Stimulated activated CD8-positive, alpha-beta memory T cell treated with anti-CD3 and anti-CD28 coated beads, Interleukin-7, amount 100 ng/mL, for 48 hours (primary cell): ENCODE results near the gene MRPL45.

Source experiments
- DNase-seq, 2 donors: peaks; one replicate each; pipeline ENCODE4 v3.0.0-alpha.2; 2020; ENCODE audit warnings: low read depth in 1 of 2; ENCODE audit errors: extremely low read depth in 1 of 2

Gene MRPL45

DNA sequence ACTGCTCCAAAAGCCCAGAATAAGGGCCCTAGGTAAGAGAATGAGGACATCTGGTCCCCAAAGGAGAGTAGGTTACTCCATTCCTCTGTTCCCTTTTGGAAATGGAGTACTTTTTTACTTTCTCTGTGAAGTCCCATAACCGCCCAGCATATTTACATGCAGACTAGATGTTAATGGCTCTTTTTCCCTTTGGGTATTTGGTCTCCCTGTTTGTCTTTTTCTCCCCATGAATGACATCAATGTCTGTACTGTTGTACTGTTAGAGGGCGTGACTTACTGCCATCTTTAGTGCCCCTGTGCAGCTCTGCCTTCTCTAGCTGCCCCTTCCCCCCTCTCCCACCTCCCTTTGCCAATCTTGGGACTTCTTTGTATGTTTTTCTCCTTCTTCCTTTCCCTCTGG lies 27.8 kb downstream of the MRPL45 start:
- no peak for DNase-seq

GRCh38 chr17:38325221-38325851 lies 28.4 kb downstream of the MRPL45 start:
- no peak for DNase-seq

- no peak for DNase-seq
These were observed 30.2 kb downstream of the MRPL45 start for GRCh38 chr17:38326996-38327792.

DNA sequence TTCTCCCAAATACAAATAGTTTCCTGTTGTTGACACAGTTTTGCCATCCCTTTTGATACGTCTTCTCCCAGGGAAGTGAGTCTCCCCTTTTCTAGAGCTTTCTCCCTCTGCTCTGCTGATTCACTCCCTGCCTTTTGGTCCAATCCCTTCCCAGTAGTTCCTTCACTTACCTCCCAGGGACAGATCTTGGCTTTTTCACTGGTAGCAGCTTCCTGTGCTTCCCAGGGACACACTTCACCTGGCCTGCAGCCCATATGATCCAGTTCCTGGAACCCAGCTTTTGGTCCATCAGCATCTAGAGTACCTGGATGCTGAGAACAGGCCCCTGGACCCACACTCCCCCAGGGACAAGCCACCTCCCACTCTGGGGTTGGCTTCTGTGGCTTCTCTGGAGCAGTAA lies 31.0 kb downstream of the MRPL45 start:
- no peak for DNase-seq

DNA sequence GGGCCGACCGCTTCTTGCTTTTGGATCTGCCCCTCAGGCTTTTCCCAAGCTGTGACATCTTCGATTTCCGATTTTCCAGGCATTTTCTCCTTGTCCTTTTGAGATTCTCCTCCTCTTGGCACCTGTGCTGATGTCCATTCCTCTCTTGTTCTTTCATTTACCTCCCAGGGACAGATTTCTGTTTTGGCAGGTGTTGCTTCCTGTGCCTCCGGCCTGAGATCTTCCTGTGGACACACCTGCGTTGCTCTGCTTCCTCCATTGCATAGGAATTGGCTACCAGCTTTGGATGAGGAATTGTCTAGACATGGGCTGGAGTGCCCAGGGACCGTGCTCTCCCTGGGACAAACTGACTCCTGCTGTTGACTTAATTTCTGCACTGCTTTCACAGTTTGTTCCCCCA lies 31.7 kb downstream of the MRPL45 start:
- no peak for DNase-seq

GRCh38 chr17:38329284-38329683 lies 32.3 kb downstream of the MRPL45 start:
- DNase-seq = no peak

DNA sequence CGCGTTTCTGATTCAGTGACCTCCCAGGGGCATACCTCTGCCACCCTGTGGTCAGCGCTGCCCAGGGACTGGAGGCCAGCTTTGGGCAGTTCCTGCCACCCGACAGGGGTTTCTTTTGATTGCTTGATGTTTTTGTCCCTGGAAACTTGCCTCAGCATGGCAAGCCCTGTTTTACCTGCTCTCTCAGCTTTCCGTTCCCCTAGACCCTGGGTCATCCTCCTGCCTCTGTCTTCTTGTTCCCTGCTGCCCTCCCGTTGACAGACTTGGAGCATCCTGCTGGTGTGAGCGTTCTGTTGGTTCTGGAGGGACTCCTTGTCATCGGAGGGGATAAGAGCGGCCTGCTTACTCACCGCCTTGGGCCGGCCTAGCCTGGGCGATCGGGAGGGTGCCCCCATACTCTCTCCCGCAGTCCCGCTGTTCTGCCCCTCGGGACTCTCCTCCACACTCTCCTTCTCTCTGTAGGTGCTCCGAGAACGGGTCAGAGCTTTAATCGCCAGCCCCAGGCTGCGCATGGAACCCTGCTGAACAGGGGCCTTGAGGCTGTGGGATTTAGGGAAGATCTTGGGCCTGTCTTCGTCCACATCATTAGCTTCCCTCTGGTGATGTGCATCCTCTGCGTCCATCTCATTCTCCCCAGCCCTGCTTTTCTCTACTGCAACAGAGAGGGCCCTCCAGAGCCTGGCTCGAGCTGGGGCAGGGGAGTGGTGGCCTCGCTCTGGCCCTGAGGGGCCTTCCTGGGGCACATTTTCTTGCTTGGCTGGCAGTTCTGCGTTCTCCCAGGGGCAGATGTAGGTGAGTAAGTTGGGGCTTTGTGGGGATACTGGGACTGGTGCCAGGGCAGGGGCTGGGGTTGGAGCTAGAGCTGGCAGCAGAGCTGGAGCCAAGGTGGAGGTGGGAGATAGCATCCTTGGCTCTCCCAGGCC lies 33.1 kb downstream of the MRPL45 start:
- no peak for DNase-seq

- no peak for DNase-seq
These were observed 34.0 kb downstream of the MRPL45 start for GRCh38 chr17:38330941-38331411.

GRCh38 chr17:38332735-38333134 lies 35.8 kb downstream of the MRPL45 start:
- no peak for DNase-seq

- DNase-seq = peak in 1 of 2 donors; percentile 14
These were observed 36.8 kb downstream of the MRPL45 start for GRCh38 chr17:38333635-38334295.

DNA sequence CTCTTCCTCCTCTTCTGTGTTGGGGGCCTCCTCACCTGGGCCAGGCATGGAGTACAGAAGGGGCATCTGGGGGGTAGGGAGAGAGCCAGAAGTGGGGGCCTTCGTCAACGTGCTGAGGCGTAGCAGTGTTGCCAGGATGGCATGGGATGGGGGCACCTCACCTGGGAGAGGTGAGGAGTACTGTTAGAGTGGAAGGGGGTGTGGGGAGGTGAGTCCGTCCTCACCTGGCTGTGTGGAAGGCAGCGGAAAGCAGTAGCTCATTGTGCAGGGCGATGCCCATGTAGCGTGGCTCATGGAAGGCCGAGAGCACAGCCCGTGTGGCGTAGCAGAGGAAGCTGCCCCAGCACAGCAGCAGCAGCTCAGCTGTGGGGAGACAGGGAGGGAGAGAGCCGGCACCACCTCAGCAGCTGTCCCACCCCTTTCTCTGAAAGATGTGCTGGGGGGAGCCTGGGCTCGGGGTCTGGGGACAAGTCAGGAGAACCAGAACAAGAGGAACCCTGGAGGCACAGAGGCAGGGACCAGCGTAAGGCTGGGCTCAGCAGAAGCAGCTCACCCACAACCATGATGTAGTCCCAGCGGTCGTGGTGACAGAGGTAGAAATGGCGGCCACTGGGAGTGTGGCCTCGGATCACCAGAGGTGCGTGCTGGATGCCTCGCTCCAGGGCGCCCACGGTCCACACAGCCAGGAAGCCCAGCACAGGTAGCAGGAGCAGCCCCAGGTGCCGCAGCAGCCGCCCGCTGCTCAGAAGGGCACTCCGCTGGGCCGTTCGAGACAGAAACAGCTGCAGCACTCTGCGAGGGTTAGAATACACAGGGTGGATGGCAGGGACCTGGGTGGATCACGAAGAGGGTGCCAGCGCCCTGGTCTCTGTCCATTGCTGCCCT lies 37.8 kb downstream of the MRPL45 start:
- DNase-seq = no peak

GRCh38 chr17:38336838-38337237 lies 39.9 kb downstream of the MRPL45 start:
- DNase-seq = no peak

- DNase-seq = no peak
These were observed 41.1 kb downstream of the MRPL45 start for GRCh38 chr17:38338053-38338452.

- no peak for DNase-seq
These were observed 41.6 kb downstream of the MRPL45 start for GRCh38 chr17:38338535-38338934.

- no peak for DNase-seq
These were observed 42.9 kb downstream of the MRPL45 start for GRCh38 chr17:38339891-38340290.

- no peak for DNase-seq
These were observed 44.2 kb downstream of the MRPL45 start for GRCh38 chr17:38341035-38341721.

DNA sequence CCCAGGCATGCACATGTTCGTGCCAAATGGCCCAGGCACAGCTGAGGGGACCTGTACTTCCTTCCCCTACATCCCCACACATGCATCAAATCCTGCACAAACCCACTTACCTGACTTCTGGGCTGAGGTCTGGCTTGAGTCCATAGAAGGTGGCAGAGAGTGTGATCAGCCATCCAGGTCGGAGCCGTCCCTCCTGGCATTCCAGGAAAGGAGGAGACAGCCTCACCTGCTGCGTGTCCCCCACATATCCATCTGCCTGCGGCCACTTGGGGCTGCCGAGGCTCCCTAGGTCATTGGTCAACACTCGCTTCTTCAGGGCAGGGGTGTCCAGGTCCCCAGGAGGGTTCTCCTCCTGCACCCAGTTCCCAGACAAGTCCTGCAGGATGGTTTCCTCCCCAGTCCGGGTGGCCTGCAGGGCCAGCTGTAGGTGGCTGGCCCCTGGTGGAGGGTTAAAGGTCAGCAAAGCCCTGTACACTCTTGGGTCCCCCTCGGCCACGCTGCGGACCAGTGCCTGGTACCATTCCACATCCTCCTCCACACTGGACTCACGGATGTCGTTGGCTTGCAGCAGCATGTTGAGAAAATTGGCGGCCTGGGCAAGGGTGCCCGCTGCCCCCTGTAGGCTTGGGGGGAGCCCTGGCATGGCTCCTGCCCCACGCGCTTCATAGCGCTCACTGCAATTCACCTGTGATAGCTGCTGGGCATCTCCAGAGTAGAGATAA lies 46.1 kb downstream of the MRPL45 start:
- no peak for DNase-seq

- no peak for DNase-seq
These were observed 46.8 kb downstream of the MRPL45 start, which contains the start of gene GPR179 for GRCh38 chr17:38343608-38344419. TSS of gene GPR179 (minus strand) at chr17:38343956. CDS start at chr17:38343789, 167 bp downstream.
